HepG2 (cell line): Measurements from ENCODE around the gene SSC5D. TPM values are rescaled to one million over a fixed set of nuclear protein-coding genes. Genes with fewer than 3 reads are reported as not detected.

Experiments
- ATAC-seq: fragments of 200-7000 bp; cut with Tn5 transposase; 3 replicates; pipeline ENCODE4 v1.9.1; 2020; ENCODE audit warnings: mild to moderate bottlenecking, moderate library complexity
- BruUV-seq: library from RNA; stranded (reverse); fragments of 400-500 nt; replicated peaks from 2 replicates; lab custom pipeline; 2021; lab: Mats Ljungman, UMichigan
- CTCF ChIA-PET: fragments of 300-600 bp; formaldehyde crosslinking; extraction: SDS; loops from one replicate; lab custom pipeline; 2021; ENCODE audit warnings: low total read pairs, inconsistent platforms, low intra/inter-chr PET ratio; lab: Yijun Ruan, JAX
- POLR2A ChIA-PET: fragments of 350-600 bp; sonication (Branson Sonifier 250); formaldehyde crosslinking; loops from one replicate; lab custom pipeline; 2020; ENCODE audit warnings: antibody characterized with exemption, inconsistent platforms; lab: Yijun Ruan, JAX
- DNase-seq: peaks from one replicate; pipeline ENCODE4 v3.0.0-alpha.2; 2015; ENCODE audit warnings: low spot score
- FAIRE-seq: peaks from 3 replicates; lab custom pipeline; 2011; peaks lifted over from hg19 to GRCh38; lab: Jason Lieb, UNC
- H2AFZ ChIP-seq: one replicate; pipeline ENCODE4 v1.6.1; 2011; ENCODE audit warnings: low read length, inconsistent platforms
- H3K27ac ChIP-seq: fragments of 300-600 bp; 3 replicates; pipeline ENCODE4 v1.8.0; 2011; ENCODE audit warnings: mixed run types, mild to moderate bottlenecking, mixed read lengths, low read length, inconsistent platforms; ENCODE audit not compliant: insufficient read depth; ENCODE audit errors: extremely low read length
- H3K27me3 ChIP-seq, 2 experiments: fragments of 200-600 bp in 1 of 2; 2 replicates in 1 of 2; 3 replicates in 1 of 2; pipeline versions ENCODE4 v1.6.0 to v1.8.0; 2011; ENCODE audit warnings: low read length in 2 of 2, mild to moderate bottlenecking in 2 of 2, moderate library complexity in 2 of 2, inconsistent platforms in 1 of 2; ENCODE audit not compliant: insufficient read depth in 2 of 2, control insufficient read depth in 1 of 2
- H3K36me3 ChIP-seq, 2 experiments: fragments of 200-600 bp in 1 of 2; replicated peaks in 1 of 2; 2 replicates in 1 of 2; 3 replicates in 1 of 2; pipeline versions ENCODE4 v1.5.1 to v1.8.0; 2011; ENCODE audit warnings: low read length in 2 of 2, inconsistent platforms in 1 of 2; ENCODE audit not compliant: insufficient read depth in 2 of 2, control insufficient read depth in 1 of 2
- H3K4me1 ChIP-seq: 2 replicates; pipeline ENCODE4 v1.5.1; 2012; ENCODE audit warnings: low read length, inconsistent platforms; ENCODE audit not compliant: insufficient read depth
- H3K4me2 ChIP-seq: 2 replicates; pipeline ENCODE4 v1.6.0; 2011; ENCODE audit warnings: low read depth, low read length, inconsistent platforms
- H3K4me3 ChIP-seq, 3 experiments: fragments of 200-600 bp in 1 of 3; sonication (generic), shearing (Covaris generic) in 1 of 3; replicated peaks in 1 of 3; 2 replicates each; pipeline ENCODE4 v1.5.1; 2011 to 2016; ENCODE audit warnings: low read length in 3 of 3, inconsistent platforms in 2 of 3, low read depth in 2 of 3, mild to moderate bottlenecking in 2 of 3, control low read depth in 1 of 3, mixed read lengths in 1 of 3; ENCODE audit not compliant: insufficient read depth in 1 of 3
- H3K79me2 ChIP-seq: one replicate; pipeline ENCODE4 v1.6.1; 2011; ENCODE audit warnings: low read length, inconsistent platforms; ENCODE audit not compliant: insufficient read depth
- H3K9ac ChIP-seq: 2 replicates; pipeline ENCODE4 v1.6.0; 2011; ENCODE audit warnings: mild to moderate bottlenecking, low read depth, low read length, inconsistent platforms; ENCODE audit not compliant: insufficient read depth
- H3K9me3 ChIP-seq: 2 replicates; pipeline ENCODE4 v1.5.1; 2012; ENCODE audit warnings: mild to moderate bottlenecking, low read length
- H4K20me1 ChIP-seq: 2 replicates; pipeline ENCODE4 v1.6.0; 2011; ENCODE audit warnings: inconsistent platforms, mild to moderate bottlenecking, low read length, moderate library complexity; ENCODE audit not compliant: insufficient read depth
- CC2D1A ChIP-seq: sonication (generic); formaldehyde crosslinking; IDR thresholded peaks from 2 replicates; pipeline ENCODE4 v1.8.1; 2023; ENCODE audit warnings: mild to moderate bottlenecking, missing genetic modification reagents
- CREB3 ChIP-seq: sonication (generic); formaldehyde crosslinking; IDR thresholded peaks from 2 replicates; pipeline ENCODE4 v1.5.0; 2020; ENCODE audit warnings: missing genetic modification reagents
- GMEB1 ChIP-seq: sonication (generic); formaldehyde crosslinking; IDR thresholded peaks from 2 replicates; pipeline ENCODE4 v1.5.1; 2020; ENCODE audit warnings: missing genetic modification reagents, mild to moderate bottlenecking, borderline replicate concordance
- IKZF4 ChIP-seq: sonication (generic); formaldehyde crosslinking; IDR thresholded peaks from 2 replicates; pipeline ENCODE4 v1.5.1; 2020; ENCODE audit warnings: borderline replicate concordance, mild to moderate bottlenecking, low read depth, missing genetic modification reagents; ENCODE audit errors: not compliant biosample characterization
- KLF11 ChIP-seq: IDR thresholded peaks from 2 replicates; pipeline ENCODE4 v1.6.1; 2016; ENCODE audit warnings: missing compliant biosample characterization
- ZNF121 ChIP-seq: sonication (generic); formaldehyde crosslinking; IDR thresholded peaks from 2 replicates; pipeline ENCODE4 v1.5.0; 2020; ENCODE audit warnings: mild to moderate bottlenecking, missing genetic modification reagents
- ZNF292 ChIP-seq: sonication (generic); formaldehyde crosslinking; IDR thresholded peaks from 2 replicates; pipeline ENCODE4 v1.8.1; 2022; ENCODE audit warnings: mild to moderate bottlenecking, low read depth, missing genetic modification reagents, borderline replicate concordance
- ZNF558 ChIP-seq: sonication (generic); formaldehyde crosslinking; IDR thresholded peaks from 2 replicates; pipeline ENCODE4 v1.9.0; 2022; ENCODE audit warnings: mild to moderate bottlenecking, missing genetic modification reagents, borderline replicate concordance
- ZNF713 ChIP-seq: sonication (generic); formaldehyde crosslinking; IDR thresholded peaks from 2 replicates; pipeline ENCODE4 v1.4.0; 2020; ENCODE audit warnings: mild to moderate bottlenecking, missing genetic modification reagents
- ZNF749 ChIP-seq: sonication (generic); formaldehyde crosslinking; IDR thresholded peaks from 2 replicates; pipeline ENCODE4 v1.8.0; 2022; ENCODE audit warnings: mild to moderate bottlenecking, missing genetic modification reagents, moderate library complexity, borderline replicate concordance
- WGBS: methylation state at CpG from one replicate; pipeline ENCODE4 v1.1.6; 2017; ENCODE audit warnings: low lambda C conversion rate; 5-methylcytosine and 5-hydroxymethylcytosine counted together
- in situ Hi-C: cut with HindIII; loops from 2 replicates; pipeline ENCODE4 v1.10.0; 2017; ENCODE audit warnings: low pct_unique_long_range_greater_than_20kb; ENCODE audit not compliant: extremely low pct_ligation_motif_present
- intact Hi-C: fragments of 100-400 bp; cut with micrococcal nuclease; formaldehyde crosslinking; loops from one replicate; pipeline ENCODE4 v1.10.0; 2022; ENCODE audit not compliant: unreplicated experiment
- polyA plus RNA-seq, 8 experiments: library from polyadenylated mRNA; depleted of rRNA in 3 of 8; stranded (reverse) in 7 of 8; unstranded in 1 of 8; fragments of >200 nt; fragmentation: Illumina TruSeq in 4 of 8; extraction: Trizol in 4 of 8; gene quantifications; 2 replicates each; pipeline versions ENCODE4 v1.2.1 to v1.2.3, GENCODE V29; 2011 to 2016; ENCODE audit warnings: low read depth in 4 of 8, missing spikeins in 1 of 8, mixed read lengths in 1 of 8; ENCODE audit not compliant: insufficient read depth in 1 of 8
- total RNA-seq, 5 experiments: library from RNA; depleted of rRNA; stranded (reverse); fragments of >200 nt; fragmentation: Illumina TruSeq; extraction: Trizol; gene quantifications; 2 replicates each; pipeline ENCODE4 v1.2.3, GENCODE V29; 2016; ENCODE audit warnings: low read depth in 1 of 5
- TF ChIP-seq, protein P1 (sequence below): sonication (generic); formaldehyde crosslinking; IDR thresholded peaks from 2 replicates; pipeline ENCODE4 v1.5.1; 2020; ENCODE audit warnings: mild to moderate bottlenecking, missing genetic modification reagents, borderline replicate concordance

The SSC5D gene
- total and polyA plus RNA-seq, 2 of the 13 experiments (the other 11 are each of a cell fraction or from before 2014, with no cell fraction given): not detected

- Histone ChIP-seq H3K4me3 (no peak overlapping the region), H3K27me3 (no peaks in the 10 kb centered on the region; a peak in 1 of 5 replicates), H3K36me3 (no peaks in the 10 kb centered on the region), H4K20me1 (no peaks in the 10 kb centered on the region), H3K9ac (no peak overlapping the region), H3K9me3 (no peaks in the 10 kb centered on the region), H3K27ac (no peak overlapping the region), H3K4me2 (no peak overlapping the region), H3K4me1 (peaks cover 53% of the 10 kb centered on the region), H3K79me2 (no peaks in the 10 kb centered on the region), H2AFZ (no peak overlapping the region)
- intact Hi-C loops: loop anchor here (1.0 kb wide), 1 partner anchor 166 kb away; no protein-coding TSS in a partner anchor
- ATAC-seq (no peak), DNase-seq (no peak), FAIRE-seq (no peak)
- WGBS: 88% methylated on average over 4 of the region's 4 CpGs
- ChIA-PET CTCF (no interaction called here), POLR2A (interaction anchor here (0.8 to 2.2 kb wide), 2 partner anchors 10 kb away, joined by 4 to 26 read pairs; partner anchors contain the start of gene ZNF628)
- in situ Hi-C loops: no loop called here
- TF ChIP-seq IKZF4 (CRISPR knock-in tag) (no peak), ZNF121 (CRISPR knock-in tag) (peak; percentile 93), ZNF292 (0 out of 2 replicates have a peak, but pooled peaks have one; percentile 3)
- TF ChIP-seq, all 625 proteins: peak for 2
- no TSS peak for BruUV-seq
Measured at GRCh38 chr19:55466241-55466614, 22.0 kb upstream of the SSC5D start.

DNA sequence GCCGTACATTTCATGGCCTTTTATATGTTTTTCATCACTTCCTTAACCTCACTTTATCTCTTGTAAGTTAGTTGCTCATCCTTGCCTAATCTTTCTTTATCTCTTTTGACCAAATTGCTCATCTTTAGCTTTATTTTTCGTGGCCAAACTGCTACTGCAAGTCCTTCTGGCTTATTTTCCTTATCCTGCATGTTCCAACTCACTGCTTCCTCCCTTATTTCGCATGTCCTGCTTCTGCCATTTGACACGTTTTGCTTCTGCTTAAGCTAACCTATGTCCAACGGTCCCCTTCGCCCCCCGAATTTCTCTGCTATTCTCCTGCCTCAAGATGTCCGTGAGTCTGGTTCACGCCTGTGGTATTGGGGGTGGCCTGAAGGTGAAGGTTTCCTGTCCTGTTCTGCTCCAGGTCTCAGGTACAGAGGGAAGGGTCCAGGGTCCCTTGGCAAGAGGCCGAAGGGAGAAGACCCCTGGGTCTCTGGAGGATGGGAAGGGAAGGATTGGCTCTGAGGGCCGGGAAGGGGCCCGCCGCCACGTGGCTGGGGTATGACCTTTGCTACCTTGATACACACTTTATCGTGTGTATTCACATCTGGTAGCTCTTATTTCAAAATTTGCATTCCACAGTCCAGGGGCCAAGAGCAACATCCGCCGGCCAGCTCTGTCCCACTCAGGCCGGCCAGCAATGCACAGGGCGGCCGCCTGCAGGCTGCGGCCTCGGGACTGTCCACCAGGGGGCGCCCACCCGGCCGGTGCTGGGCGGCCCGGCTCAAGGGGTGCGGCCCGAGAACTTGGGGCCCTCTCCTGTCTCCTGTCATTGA, 20.8 kb upstream of the SSC5D start:
- no peak overlapping the region for H2AFZ ChIP-seq
- ATAC-seq (peak; percentile 89), FAIRE-seq (peak; percentile 30), DNase-seq (peak; percentile 69)
- no TSS peak for BruUV-seq
- H3K79me2 ChIP-seq: no peaks in the 10 kb centered on the region
- peak overlapping the region; percentile 52 for H3K27ac ChIP-seq
- H3K4me2 ChIP-seq: peak overlapping the region; percentile 71
- H4K20me1 ChIP-seq: no peaks in the 10 kb centered on the region
- peak overlapping the region; percentile 44; the same call in 1 of the 2 replicates for H3K9ac ChIP-seq
- WGBS: 40% methylated on average over 17 of the region's 29 CpGs
- no peaks in the 10 kb centered on the region for H3K36me3 ChIP-seq
- CTCF ChIA-PET: interaction anchor here (1.2 to 1.6 kb wide), 2 partner anchors 37 to 326 kb away, joined by 3 to 24 read pairs; no protein-coding TSS in a partner anchor
- peak overlapping the region in 1 of 3 experiments; percentile 44; a peak in 1 of 6 replicates for H3K4me3 ChIP-seq
- in situ Hi-C loops (no loop called here), intact Hi-C loops (no loop called here)
- H3K27me3 ChIP-seq: no peaks in the 10 kb centered on the region; a peak in 1 of 5 replicates
- peaks cover 52% of the 10 kb centered on the region for H3K4me1 ChIP-seq
- H3K9me3 ChIP-seq: no peaks in the 10 kb centered on the region
- POLR2A ChIA-PET: interaction anchor here (1.0 to 2.2 kb wide), 3 partner anchors 9 to 157 kb away, joined by 4 to 26 read pairs (median 4); partner anchors contain the start of genes ZNF628 and ZNF784
- TF ChIP-seq, protein P1, sequence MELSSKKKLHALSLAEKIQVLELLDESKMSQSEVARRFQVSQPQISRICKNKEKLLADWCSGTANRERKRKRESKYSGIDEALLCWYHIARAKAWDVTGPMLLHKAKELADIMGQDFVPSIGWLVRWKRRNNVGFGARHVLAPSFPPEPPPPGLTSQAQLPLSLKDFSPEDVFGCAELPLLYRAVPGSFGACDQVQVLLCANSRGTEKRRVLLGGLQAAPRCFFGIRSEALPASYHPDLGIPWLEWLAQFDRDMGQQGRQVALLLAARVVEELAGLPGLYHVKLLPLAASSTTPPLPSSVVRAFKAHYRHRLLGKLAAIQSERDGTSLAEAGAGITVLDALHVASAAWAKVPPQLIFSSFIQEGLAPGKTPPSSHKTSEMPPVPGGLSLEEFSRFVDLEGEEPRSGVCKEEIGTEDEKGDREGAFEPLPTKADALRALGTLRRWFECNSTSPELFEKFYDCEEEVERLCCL (CRISPR knock-in tag): no peak
- TF ChIP-seq IKZF4 (CRISPR knock-in tag) (no peak), ZNF749 (CRISPR knock-in tag) (no peak), CREB3 (CRISPR knock-in tag) (no peak), ZNF713 (CRISPR knock-in tag) (no peak), ZNF558 (CRISPR knock-in tag) (no peak), CC2D1A (CRISPR knock-in tag) (no peak), KLF11 (no peak), GMEB1 (CRISPR knock-in tag) (peak; percentile 52; the same call in 1 of the 2 replicates)
